GM21381 (cell line): ENCODE measurements around the gene CACNA2D1.

ENCODE experiments used
- ATAC-seq: cut with Tn5 transposase; IDR thresholded peaks from one replicate; pipeline ENCODE4 v1.9.1; 2021; ENCODE audit warnings: mild to moderate bottlenecking, moderate library complexity; ENCODE audit not compliant: unreplicated experiment

CACNA2D1 gene

GRCh38 chr7:82289152-82289535, 154.4 kb downstream of the CACNA2D1 start:
- no peak for ATAC-seq

GRCh38 chr7:82286798-82287140, 156.8 kb downstream of the CACNA2D1 start:
- no peak for ATAC-seq

GRCh38 chr7:82286096-82286797, 157.3 kb downstream of the CACNA2D1 start:
- no peak for ATAC-seq

GRCh38 chr7:82284936-82285519, 158.5 kb downstream of the CACNA2D1 start:
- no peak for ATAC-seq

- no peak for ATAC-seq
Observed at GRCh38 chr7:82275342-82275741, 168.2 kb downstream of the CACNA2D1 start.

GRCh38 chr7:82274681-82275080, 168.9 kb downstream of the CACNA2D1 start:
- no peak for ATAC-seq

- no peak for ATAC-seq
Observed at GRCh38 chr7:82273886-82274285, 169.7 kb downstream of the CACNA2D1 start.

- ATAC-seq: no peak
Observed at GRCh38 chr7:82270870-82271269, 172.7 kb downstream of the CACNA2D1 start.

- no peak for ATAC-seq
Observed at GRCh38 chr7:82268632-82269031, 174.9 kb downstream of the CACNA2D1 start.

GRCh38 chr7:82266081-82266480, 177.5 kb downstream of the CACNA2D1 start:
- no peak for ATAC-seq

- no peak for ATAC-seq
Observed at GRCh38 chr7:82264783-82265305, 178.7 kb downstream of the CACNA2D1 start.

- ATAC-seq: no peak
Observed at GRCh38 chr7:82263920-82264782, 179.4 kb downstream of the CACNA2D1 start.

- no peak for ATAC-seq
Observed at GRCh38 chr7:82258181-82258580, 185.4 kb downstream of the CACNA2D1 start.

- no peak for ATAC-seq
Observed at GRCh38 chr7:82257118-82257695, 186.4 kb downstream of the CACNA2D1 start.

GRCh38 chr7:82255706-82256105, 187.9 kb downstream of the CACNA2D1 start:
- ATAC-seq: no peak

GRCh38 chr7:82250598-82250997, 193.0 kb downstream of the CACNA2D1 start:
- ATAC-seq: no peak

GRCh38 chr7:82249979-82250378, 193.6 kb downstream of the CACNA2D1 start:
- no peak for ATAC-seq

GRCh38 chr7:82247814-82248433, 195.7 kb downstream of the CACNA2D1 start:
- ATAC-seq: no peak

- ATAC-seq: no peak
Observed at GRCh38 chr7:82244947-82245517, 198.5 kb downstream of the CACNA2D1 start.

- no peak for ATAC-seq
Observed at GRCh38 chr7:82241356-82241755, 202.2 kb downstream of the CACNA2D1 start.

- ATAC-seq: no peak
Observed at GRCh38 chr7:82235713-82236112, 207.9 kb downstream of the CACNA2D1 start.
